IMR-90 (cell line): ENCODE measurements around the gene NEK6. TPM values are rescaled to one million over a fixed set of nuclear protein-coding genes. Genes with fewer than 3 reads are reported as not detected.

Experiments
- ATAC-seq: fragments of 200-7000 bp; cut with Tn5 transposase; 2 replicates; pipeline ENCODE4 v1.9.1; 2020; ENCODE audit warnings: low read depth, mild to moderate bottlenecking, moderate library complexity
- BruUV-seq: library from RNA; stranded (reverse); fragments of 400-500 nt; replicated peaks from 2 replicates; lab custom pipeline; 2021; lab: Mats Ljungman, UMichigan
- CTCF ChIA-PET: fragments of 300-600 bp; formaldehyde crosslinking; extraction: SDS; loops from one replicate; lab custom pipeline; 2021; ENCODE audit warnings: antibody characterized with exemption; lab: Yijun Ruan, JAX
- POLR2A ChIA-PET: fragments of 300-600 bp; sonication (Branson Sonifier 250); formaldehyde crosslinking; loops from one replicate; lab custom pipeline; 2022; ENCODE audit warnings: antibody characterized with exemption; ENCODE audit not compliant: unreplicated experiment; lab: Charles Lee
- DNase-seq: peaks from one replicate; pipeline ENCODE4 v3.0.0; 2013
- H2AFZ ChIP-seq: replicated peaks from 2 replicates; pipeline ENCODE3; 2013; ENCODE audit warnings: low read length, mild to moderate bottlenecking; ENCODE audit not compliant: poor library complexity
- H2AK5ac ChIP-seq: 2 replicates; pipeline ENCODE4 v1.6.1; 2013; ENCODE audit warnings: low read depth, low read length, inconsistent platforms
- H2AK9ac ChIP-seq: replicated peaks from 2 replicates; pipeline ENCODE3; 2013; ENCODE audit warnings: mild to moderate bottlenecking, low read depth, low read length, moderate library complexity; ENCODE audit not compliant: poor library complexity
- H2BK120ac ChIP-seq: 2 replicates; pipeline ENCODE4 v1.6.1; 2013; ENCODE audit warnings: low read depth, low read length, inconsistent platforms
- H2BK15ac ChIP-seq: 3 replicates; pipeline ENCODE4 v1.6.1; 2013; ENCODE audit warnings: low read depth, low read length, inconsistent platforms
- H2BK20ac ChIP-seq: 2 replicates; pipeline ENCODE4 v1.6.1; 2013; ENCODE audit warnings: low read depth, mild to moderate bottlenecking, inconsistent platforms, low read length, moderate library complexity
- H2BK5ac ChIP-seq: 2 replicates; pipeline ENCODE4 v1.6.1; 2013; ENCODE audit warnings: mild to moderate bottlenecking, low read depth, low read length, inconsistent platforms; ENCODE audit not compliant: poor library complexity, severe bottlenecking
- H3K14ac ChIP-seq: replicated peaks from 2 replicates; pipeline ENCODE4 v1.6.1; 2013; ENCODE audit warnings: low read depth, low read length, inconsistent platforms
- H3K18ac ChIP-seq: 2 replicates; pipeline ENCODE4 v1.6.1; 2013; ENCODE audit warnings: low read depth, low read length, control low read depth
- H3K23ac ChIP-seq: 2 replicates; pipeline ENCODE4 v1.6.1; 2013; ENCODE audit warnings: low read depth, low read length, inconsistent platforms
- H3K27ac ChIP-seq: 2 replicates; pipeline ENCODE4 v1.5.1; 2013; ENCODE audit warnings: mild to moderate bottlenecking, control low read depth, low read length; ENCODE audit not compliant: insufficient read depth
- H3K27me3 ChIP-seq: 2 replicates; pipeline ENCODE4 v1.6.1; 2013; ENCODE audit warnings: low read length; ENCODE audit not compliant: control insufficient read depth, insufficient read depth
- H3K36me3 ChIP-seq: 2 replicates; pipeline ENCODE4 v1.6.1; 2013; ENCODE audit warnings: low read length, mixed read lengths; ENCODE audit not compliant: control insufficient read depth, insufficient read depth
- H3K4ac ChIP-seq: 2 replicates; pipeline ENCODE4 v1.6.1; 2013; ENCODE audit warnings: low read depth, low read length, inconsistent platforms
- H3K4me1 ChIP-seq: 2 replicates; pipeline ENCODE4 v1.6.1; 2013; ENCODE audit warnings: low read length, mixed read lengths; ENCODE audit not compliant: control insufficient read depth, insufficient read depth
- H3K4me2 ChIP-seq: 2 replicates; pipeline ENCODE4 v1.6.1; 2013; ENCODE audit warnings: low read depth, mild to moderate bottlenecking, control low read depth, low read length, moderate library complexity
- H3K4me3 ChIP-seq: 2 replicates; pipeline ENCODE4 v1.5.1; 2013; ENCODE audit warnings: low read depth, mild to moderate bottlenecking, control low read depth, low read length, moderate library complexity; ENCODE audit not compliant: insufficient read depth
- H3K56ac ChIP-seq: 2 replicates; pipeline ENCODE4 v1.6.1; 2013; ENCODE audit warnings: low read length, inconsistent platforms; ENCODE audit not compliant: insufficient read depth; ENCODE audit errors: extremely low read depth
- H3K79me1 ChIP-seq, 2 experiments: 2 replicates each; pipeline ENCODE4 v1.6.1; 2013; ENCODE audit warnings: low read length in 2 of 2, inconsistent platforms in 1 of 2, low read depth in 1 of 2
- H3K9ac ChIP-seq: 2 replicates; pipeline ENCODE4 v1.6.1; 2013; ENCODE audit warnings: low read depth, low read length, control low read depth
- H3K9me1 ChIP-seq: 2 replicates; pipeline ENCODE4 v1.6.1; 2013; ENCODE audit warnings: low read length, inconsistent platforms; ENCODE audit not compliant: insufficient read depth
- H3K9me3 ChIP-seq: 2 replicates; pipeline ENCODE4 v1.6.1; 2013; ENCODE audit warnings: low read length; ENCODE audit not compliant: control insufficient read depth, insufficient read depth
- H4K20me1 ChIP-seq: 2 replicates; pipeline ENCODE4 v1.6.1; 2013; ENCODE audit warnings: low read length, inconsistent platforms; ENCODE audit not compliant: insufficient read depth
- H4K5ac ChIP-seq: 2 replicates; pipeline ENCODE4 v1.6.1; 2013; ENCODE audit warnings: mild to moderate bottlenecking, low read depth, low read length, control low read depth
- H4K8ac ChIP-seq, 2 experiments: 2 replicates each; pipeline ENCODE4 v1.6.1; 2013; ENCODE audit warnings: low read depth in 2 of 2, low read length in 2 of 2, control low read depth in 1 of 2, inconsistent platforms in 1 of 2
- H4K91ac ChIP-seq: 2 replicates; pipeline ENCODE4 v1.6.1; 2013; ENCODE audit warnings: low read depth, low read length, inconsistent platforms; ENCODE audit not compliant: insufficient read depth
- BHLHE40 ChIP-seq: fragments of 150-350 bp; IDR thresholded peaks from 2 replicates; pipeline ENCODE4 v1.6.1; 2016; ENCODE audit warnings: mild to moderate bottlenecking, low read depth, low read length
- CHD1 ChIP-seq: IDR thresholded peaks from 2 replicates; pipeline ENCODE4 v1.6.1; 2012; ENCODE audit warnings: low read depth, low read length, improper control_type of control experiment
- CTCF ChIP-seq: conservative IDR thresholded peaks from 2 replicates; pipeline ENCODE4 v1.5.1; 2012; ENCODE audit warnings: mild to moderate bottlenecking, low read depth, low read length, improper control_type of control experiment
- FOS ChIP-seq: fragments of 150-350 bp; IDR thresholded peaks from 2 replicates; pipeline ENCODE4 v1.6.1; 2016; ENCODE audit warnings: low read depth, low read length
- MXI1 ChIP-seq: IDR thresholded peaks from 2 replicates; pipeline ENCODE4 v1.6.1; 2012; ENCODE audit warnings: low read depth, mild to moderate bottlenecking, low read length, moderate library complexity, borderline replicate concordance
- NFE2L2 ChIP-seq: fragments of 150-350 bp; IDR thresholded peaks from 2 replicates; pipeline ENCODE4 v1.6.1; 2016; ENCODE audit warnings: low read depth, mild to moderate bottlenecking, low read length
- POLR2A ChIP-seq: IDR thresholded peaks from 2 replicates; pipeline ENCODE4 v1.6.1; 2012; ENCODE audit warnings: mild to moderate bottlenecking, low read depth, low read length
- RAD21 ChIP-seq: IDR thresholded peaks from 2 replicates; pipeline ENCODE4 v1.6.1; 2012; ENCODE audit warnings: low read length, improper control_type of control experiment
- RCOR1 ChIP-seq: IDR thresholded peaks from 2 replicates; pipeline ENCODE4 v1.6.1; 2012; ENCODE audit warnings: mild to moderate bottlenecking, low read length, improper control_type of control experiment; ENCODE audit not compliant: insufficient replicate concordance
- RFX5 ChIP-seq: IDR thresholded peaks from 2 replicates; pipeline ENCODE4 v1.8.0; 2012; ENCODE audit warnings: low read depth, mild to moderate bottlenecking, low read length, moderate library complexity
- SMC3 ChIP-seq: fragments of 150-350 bp; IDR thresholded peaks from 2 replicates; pipeline ENCODE4 v1.6.1; 2016; ENCODE audit warnings: low read depth, mild to moderate bottlenecking, antibody characterized with exemption, low read length, moderate library complexity
- WGBS, 2 experiments: methylation state at CpG; one replicate each; pipeline versions ENCODE4 v1.1.5 to v1.1.7; 2013; ENCODE audit warnings: missing lambda C conversion rate in 2 of 2; ENCODE audit not compliant: insufficient read length in 1 of 2; ENCODE audit errors: extremely low coverage in 2 of 2; 5-methylcytosine and 5-hydroxymethylcytosine counted together
- dilution Hi-C: fragments of 300-500 bp; cut with HindIII; formaldehyde crosslinking; loops from one replicate; pipeline ENCODE4 v1.14.3; 2018; ENCODE audit warnings: low sequenced_read_pairs; ENCODE audit not compliant: unreplicated experiment
- in situ Hi-C: fragments of 300-500 bp; cut with MboI; formaldehyde crosslinking; loops from 3 replicates; pipeline ENCODE4 v1.14.3; 2019; ENCODE audit warnings: low sequenced_read_pairs, inconsistent platforms, mixed read lengths
- intact Hi-C: fragments of 100-400 bp; cut with micrococcal nuclease; formaldehyde crosslinking; loops from 2 replicates; pipeline ENCODE4 v1.10.0; 2022
- polyA plus RNA-seq, 3 experiments: library from polyadenylated mRNA; depleted of rRNA; stranded (reverse); fragments of >200 nt; gene quantifications; 2 replicates each; pipeline ENCODE4 v1.2.3, GENCODE V29; 2012; ENCODE audit warnings: low replicate concordance in 1 of 3
- total RNA-seq: library from RNA; depleted of rRNA; stranded (reverse); fragments of >200 nt; gene quantifications from 2 replicates; pipeline ENCODE4 v1.2.3, GENCODE V29; 2012

Gene NEK6
- total and polyA plus RNA-seq, 2 of the 4 experiments (the other 2 are of a cell fraction) = 79.9 to 112 TPM

GRCh38 chr9:124345063-124345462, 87.3 kb downstream of the NEK6 start:
- Histone ChIP-seq H4K5ac (no peak overlapping the region), H3K27me3 (no peaks in the 10 kb centered on the region), H2BK5ac (no peak overlapping the region), H3K18ac (no peak overlapping the region), H3K4ac (no peak overlapping the region), H3K9ac (no peak overlapping the region), H3K23ac (no peak overlapping the region), H3K4me1 (peaks cover 17% of the 10 kb centered on the region), H2AFZ (no peak overlapping the region), H3K4me2 (no peak overlapping the region), H3K36me3 (peaks cover 81% of the 10 kb centered on the region), H3K14ac (no peak overlapping the region), H2AK5ac (no peak overlapping the region), H4K8ac (no peak overlapping the region), H4K20me1 (peaks cover 20% of the 10 kb centered on the region), H2BK120ac (no peak overlapping the region), H2AK9ac (no peak overlapping the region), H3K27ac (no peak overlapping the region), H3K9me3 (no peaks in the 10 kb centered on the region), H3K56ac (no peak overlapping the region), H3K4me3 (no peak overlapping the region), H3K9me1 (0 out of 2 replicates have a peak, but pooled peaks cover 4% of the 10 kb centered on the region), H4K91ac (no peak overlapping the region), H2BK15ac (no peak overlapping the region), H2BK20ac (no peak overlapping the region), H3K79me1 (peaks cover 21 to 80% of the 10 kb centered on the region in 2 experiments)
- ATAC-seq (no peak), DNase-seq (no peak)
- in situ Hi-C loops (no loop called here), dilution Hi-C loops (no loop called here), intact Hi-C loops (no loop called here)
- no peak for TF ChIP-seq RCOR1
- no peak for TF ChIP-seq RAD21
- TF ChIP-seq FOS = no peak
- no peak for TF ChIP-seq BHLHE40
- TF ChIP-seq CTCF = no peak
- no peak for TF ChIP-seq POLR2A
- no peak for TF ChIP-seq RFX5
- no peak for TF ChIP-seq MXI1
- TF ChIP-seq SMC3 = no peak
- TF ChIP-seq NFE2L2 = no peak
- no peak for TF ChIP-seq CHD1
- CTCF ChIA-PET = no interaction called here
- BruUV-seq = no TSS peak
- 80% methylated on average over 1 of the region's 14 CpGs; no CpG with 5 or more reads in 1 of the 2 experiments for WGBS, 2 experiments
- POLR2A ChIA-PET = no interaction called here
